ENCODE data around the gene ZNF622. TPM values are rescaled to one million over a fixed set of nuclear protein-coding genes. Genes with fewer than 3 reads are reported as not detected.

ZNF622 gene
- polyA plus RNA-seq, 1 donor (not counting 4 experiments of a cell fraction or from before 2014, with no cell fraction given) = 23.1 TPM

- Histone ChIP-seq H3K4me3 (ENCODE audit: control insufficient read depth in 2 of 3, extremely low read depth in 1 of 3, insufficient read depth in 2 of 3, low read depth in 1 of 3, low read length in 3 of 3) (peak overlapping the region in 1 of 3 experiments; percentile 1), H3K9ac (ENCODE audit: control insufficient read depth, extremely low read depth, insufficient read depth, low read length) (peak overlapping the region; percentile 82), H4K20me1 (ENCODE audit: control insufficient read depth, extremely low read depth, insufficient read depth, low read length) (no peaks in the 10 kb centered on the region), H2AFZ (ENCODE audit: control insufficient read depth, low read length) (peak overlapping the region; percentile 35), H3K4me1 (ENCODE audit: control insufficient read depth, extremely low read depth, insufficient read depth, low read length) (peaks cover 20% of the 10 kb centered on the region), H3K36me3 (ENCODE audit: control insufficient read depth in 2 of 2, extremely low read depth in 1 of 2, insufficient read depth in 2 of 2, low read length in 2 of 2) (no peaks in the 10 kb centered on the region), H3K27ac (ENCODE audit: control insufficient read depth, insufficient read depth, low read length) (peak overlapping the region; percentile 99), H3K9me1 (ENCODE audit: control insufficient read depth, extremely low read depth, insufficient read depth, low read length) (no peaks in the 10 kb centered on the region), H3K79me2 (ENCODE audit: control insufficient read depth, insufficient read depth, low read length) (no peaks in the 10 kb centered on the region), H3K9me3 (ENCODE audit: control insufficient read depth, low read depth, low read length) (no peaks in the 10 kb centered on the region), H3K27me3 (ENCODE audit: control insufficient read depth, extremely low read depth, insufficient read depth, low read length) (no peaks in the 10 kb centered on the region), H3K4me2 (ENCODE audit: control insufficient read depth, extremely low read depth, insufficient read depth, low read depth, low read length) (peak overlapping the region; percentile 49)
- TF ChIP-seq EZH2 (IDR thresholded peaks at IDR 0.05; ENCODE audit: low read length) = no peak
- TF ChIP-seq, protein P1, sequence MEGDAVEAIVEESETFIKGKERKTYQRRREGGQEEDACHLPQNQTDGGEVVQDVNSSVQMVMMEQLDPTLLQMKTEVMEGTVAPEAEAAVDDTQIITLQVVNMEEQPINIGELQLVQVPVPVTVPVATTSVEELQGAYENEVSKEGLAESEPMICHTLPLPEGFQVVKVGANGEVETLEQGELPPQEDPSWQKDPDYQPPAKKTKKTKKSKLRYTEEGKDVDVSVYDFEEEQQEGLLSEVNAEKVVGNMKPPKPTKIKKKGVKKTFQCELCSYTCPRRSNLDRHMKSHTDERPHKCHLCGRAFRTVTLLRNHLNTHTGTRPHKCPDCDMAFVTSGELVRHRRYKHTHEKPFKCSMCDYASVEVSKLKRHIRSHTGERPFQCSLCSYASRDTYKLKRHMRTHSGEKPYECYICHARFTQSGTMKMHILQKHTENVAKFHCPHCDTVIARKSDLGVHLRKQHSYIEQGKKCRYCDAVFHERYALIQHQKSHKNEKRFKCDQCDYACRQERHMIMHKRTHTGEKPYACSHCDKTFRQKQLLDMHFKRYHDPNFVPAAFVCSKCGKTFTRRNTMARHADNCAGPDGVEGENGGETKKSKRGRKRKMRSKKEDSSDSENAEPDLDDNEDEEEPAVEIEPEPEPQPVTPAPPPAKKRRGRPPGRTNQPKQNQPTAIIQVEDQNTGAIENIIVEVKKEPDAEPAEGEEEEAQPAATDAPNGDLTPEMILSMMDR (optimal IDR thresholded peaks at IDR 0.05 in 1 of 3, IDR thresholded peaks at IDR 0.05 in 1 of 3, conservative IDR thresholded peaks at IDR 0.05 in 1 of 3; ENCODE audit: extremely low read depth in 1 of 3, insufficient read depth in 2 of 3, low read length in 3 of 3) = no peak
- dilution Hi-C loops (cut with MboI; ENCODE audit: extremely low pct_ligation_motif_present, low sequenced_read_pairs) = no loop called here
- peak; percentile 63 for DNase-seq (ENCODE audit: low read depth, low spot score)
- FAIRE-seq = peak; percentile 95
Measured at GRCh38 chr5:16493261-16493660, 27.7 kb upstream of the ZNF622 start.

DNA sequence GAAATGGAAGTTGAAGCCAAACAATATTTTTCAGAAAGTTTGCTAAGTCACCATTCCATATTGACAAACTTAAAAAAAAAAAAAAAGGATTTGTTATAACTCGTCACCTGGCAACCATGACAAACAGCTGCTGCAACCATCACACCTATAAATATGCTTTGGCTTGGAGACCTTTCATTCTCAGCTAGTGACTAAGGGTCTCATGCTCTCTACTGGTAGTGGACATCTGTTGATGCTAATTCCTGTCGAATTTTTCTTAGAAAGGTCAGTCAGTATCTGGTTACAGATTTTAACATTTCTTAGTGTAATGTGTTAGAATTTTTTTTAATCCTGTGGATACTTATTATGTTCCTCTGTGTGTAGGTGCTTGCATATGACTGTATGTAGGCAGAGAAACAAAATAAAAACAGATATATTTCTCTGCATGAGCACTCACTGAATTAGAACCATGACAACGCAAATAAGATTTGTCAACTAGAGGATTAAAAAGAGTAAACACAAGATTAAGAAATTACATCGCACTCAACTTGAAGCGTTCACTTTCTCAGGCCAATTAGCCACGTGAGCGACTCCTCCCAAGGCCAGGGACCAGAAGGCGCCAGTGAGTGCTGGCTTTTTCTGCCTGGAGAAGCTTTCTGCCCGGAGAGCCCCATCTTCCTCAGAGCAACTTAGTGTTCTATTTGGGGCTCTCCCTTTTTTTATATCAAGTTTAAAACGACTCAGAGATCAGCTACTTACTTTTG is 27.0 kb upstream of the ZNF622 start:
- Histone ChIP-seq H3K4me2 (ENCODE audit: control insufficient read depth, extremely low read depth, insufficient read depth, low read depth, low read length) (peak overlapping the region; percentile 49), H3K9me1 (ENCODE audit: control insufficient read depth, extremely low read depth, insufficient read depth, low read length) (no peaks in the 10 kb centered on the region), H3K9me3 (ENCODE audit: control insufficient read depth, low read depth, low read length) (no peaks in the 10 kb centered on the region), H3K4me3 (ENCODE audit: control insufficient read depth in 2 of 3, extremely low read depth in 1 of 3, insufficient read depth in 2 of 3, low read depth in 1 of 3, low read length in 3 of 3) (peak overlapping the region in 2 of 3 experiments; percentile 1 to 47), H3K27me3 (ENCODE audit: control insufficient read depth, extremely low read depth, insufficient read depth, low read length) (no peaks in the 10 kb centered on the region), H3K27ac (ENCODE audit: control insufficient read depth, insufficient read depth, low read length) (peak overlapping the region; percentile 99), H3K79me2 (ENCODE audit: control insufficient read depth, insufficient read depth, low read length) (no peaks in the 10 kb centered on the region), H2AFZ (ENCODE audit: control insufficient read depth, low read length) (no peak overlapping the region), H4K20me1 (ENCODE audit: control insufficient read depth, extremely low read depth, insufficient read depth, low read length) (no peaks in the 10 kb centered on the region), H3K36me3 (ENCODE audit: control insufficient read depth in 2 of 2, extremely low read depth in 1 of 2, insufficient read depth in 2 of 2, low read length in 2 of 2) (no peaks in the 10 kb centered on the region), H3K4me1 (ENCODE audit: control insufficient read depth, extremely low read depth, insufficient read depth, low read length) (peaks cover 20% of the 10 kb centered on the region), H3K9ac (ENCODE audit: control insufficient read depth, extremely low read depth, insufficient read depth, low read length) (peak overlapping the region; percentile 82)
- TF ChIP-seq, protein P1 (optimal IDR thresholded peaks at IDR 0.05 in 1 of 3, IDR thresholded peaks at IDR 0.05 in 1 of 3, conservative IDR thresholded peaks at IDR 0.05 in 1 of 3; ENCODE audit: extremely low read depth in 1 of 3, insufficient read depth in 2 of 3, low read length in 3 of 3) = no peak
- TF ChIP-seq EZH2 (IDR thresholded peaks at IDR 0.05; ENCODE audit: low read length) = no peak
- FAIRE-seq = peak; percentile 75
- dilution Hi-C loops (cut with MboI; ENCODE audit: extremely low pct_ligation_motif_present, low sequenced_read_pairs) = no loop called here
- no peak for DNase-seq (ENCODE audit: low read depth, low spot score)

Measured in keratinocyte (primary cell).